Kasumi-1 (cell line): ENCODE results near the gene TMTC2.
A peak's percentile ranks its signal among the peaks of the same experiment; 100 is the strongest.
"Not testable (repeated sequence)": the region's sequence is repeated elsewhere in the genome, so short reads cannot be mapped to it uniquely, and the experiment has no call there.

ENCODE experiments used
- DNase-seq, 2 experiments: peaks; one replicate each; lab custom pipeline; 2025; lab: John Stamatoyannopoulos, UW

Gene TMTC2

GRCh38 chr12:82727886-82728285 lies 41.2 kb downstream of the TMTC2 start:
- no peak for DNase-seq

- DNase-seq = no peak
Measured at GRCh38 chr12:82728710-82729109, 42.0 kb downstream of the TMTC2 start.

- DNase-seq = no peak
Measured at GRCh38 chr12:82730953-82731459, 44.3 kb downstream of the TMTC2 start.

- no peak for DNase-seq
Measured at GRCh38 chr12:82740129-82741000, 53.7 kb downstream of the TMTC2 start.

- DNase-seq = no peak
Measured at GRCh38 chr12:82745063-82745674, 58.5 kb downstream of the TMTC2 start.

- DNase-seq = no peak
Measured at GRCh38 chr12:82745807-82746206, 59.1 kb downstream of the TMTC2 start.

GRCh38 chr12:82746668-82747067 lies 60.0 kb downstream of the TMTC2 start:
- no peak for DNase-seq

- no peak for DNase-seq
Measured at GRCh38 chr12:82749015-82749414, 62.3 kb downstream of the TMTC2 start.

- DNase-seq = no peak
Measured at GRCh38 chr12:82754856-82755255, 68.2 kb downstream of the TMTC2 start.

GRCh38 chr12:82756303-82756702 lies 69.6 kb downstream of the TMTC2 start:
- no peak for DNase-seq

GRCh38 chr12:82757059-82757458 lies 70.4 kb downstream of the TMTC2 start:
- DNase-seq = no peak

GRCh38 chr12:82757656-82758055 lies 71.0 kb downstream of the TMTC2 start:
- no peak for DNase-seq

GRCh38 chr12:82758749-82759330 lies 72.1 kb downstream of the TMTC2 start:
- DNase-seq = no peak

- no peak for DNase-seq
Measured at GRCh38 chr12:82760423-82760822, 73.7 kb downstream of the TMTC2 start.

GRCh38 chr12:82765206-82765605 lies 78.5 kb downstream of the TMTC2 start:
- not testable (repeated sequence) for DNase-seq

GRCh38 chr12:82765971-82766705 lies 79.4 kb downstream of the TMTC2 start:
- peak; percentile 12 to 18 for DNase-seq

GRCh38 chr12:82774666-82775065 lies 88.0 kb downstream of the TMTC2 start:
- no peak for DNase-seq

- no peak for DNase-seq
Measured at GRCh38 chr12:82780517-82780916, 93.8 kb downstream of the TMTC2 start.

- DNase-seq = no peak
Measured at GRCh38 chr12:82781309-82781997, 94.7 kb downstream of the TMTC2 start.

- no peak for DNase-seq
Measured at GRCh38 chr12:82783435-82783834, 96.7 kb downstream of the TMTC2 start.

GRCh38 chr12:82787016-82787415 lies 100.3 kb downstream of the TMTC2 start:
- no peak for DNase-seq

- no peak for DNase-seq
Measured at GRCh38 chr12:82788594-82788993, 101.9 kb downstream of the TMTC2 start.
